GM06990 (cell line): ENCODE data around the gene PLA2G2D.
A peak's percentile ranks its signal among the peaks of the same experiment; 100 is the strongest.
"Not testable (repeated sequence)": the region's sequence is repeated elsewhere in the genome, so short reads cannot be mapped to it uniquely, and the experiment has no call there.

ENCODE experiments used
- DNase-seq: peaks from one replicate; pipeline ENCODE4 v3.0.0-alpha.2; 2011; ENCODE audit not compliant: insufficient read length; ENCODE audit errors: extremely low read depth
- H3K27me3 ChIP-seq: replicated peaks from 2 replicates; pipeline ENCODE4 v1.6.0; 2011; ENCODE audit warnings: low read length; ENCODE audit not compliant: control insufficient read depth, insufficient read depth
- H3K36me3 ChIP-seq: 2 replicates; pipeline ENCODE4 v1.5.1; 2011; ENCODE audit warnings: low read length; ENCODE audit not compliant: control insufficient read depth, insufficient read depth
- H3K4me3 ChIP-seq: replicated peaks from 2 replicates; pipeline ENCODE4 v1.5.1; 2011; ENCODE audit warnings: low read depth, mild to moderate bottlenecking, control low read depth, low read length
- TF ChIP-seq, protein P1 (sequence below): IDR thresholded peaks from 2 replicates; pipeline ENCODE4 v1.5.1; 2011; ENCODE audit warnings: low read length, control low read depth, mild to moderate bottlenecking, inconsistent platforms; ENCODE audit not compliant: insufficient read depth, poor library complexity, severe bottlenecking

Gene PLA2G2D

DNA sequence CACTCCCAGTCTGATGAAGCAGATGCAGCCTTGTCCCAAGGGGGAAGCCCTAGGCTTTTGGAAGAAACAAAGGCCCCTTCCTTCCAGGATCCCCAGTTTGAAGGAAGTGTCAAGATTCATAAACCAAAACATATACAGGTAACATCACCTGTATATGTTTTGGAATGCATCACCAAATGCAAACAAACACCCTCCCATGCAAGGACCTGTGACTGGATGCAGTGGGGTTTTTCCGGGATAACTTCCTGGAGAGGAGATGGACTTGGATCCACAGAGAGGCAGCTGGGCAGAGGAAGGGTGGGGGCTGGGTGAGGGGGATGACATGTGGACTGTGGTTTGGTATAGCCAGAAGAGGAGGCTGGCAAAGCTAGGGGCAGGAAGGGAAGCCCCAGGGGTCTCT is 18.3 kb upstream of the PLA2G2D start:
- no peak overlapping the region for H3K4me3 ChIP-seq
- H3K36me3 ChIP-seq, result no peaks in the 10 kb centered on the region
- TF ChIP-seq, protein P1, sequence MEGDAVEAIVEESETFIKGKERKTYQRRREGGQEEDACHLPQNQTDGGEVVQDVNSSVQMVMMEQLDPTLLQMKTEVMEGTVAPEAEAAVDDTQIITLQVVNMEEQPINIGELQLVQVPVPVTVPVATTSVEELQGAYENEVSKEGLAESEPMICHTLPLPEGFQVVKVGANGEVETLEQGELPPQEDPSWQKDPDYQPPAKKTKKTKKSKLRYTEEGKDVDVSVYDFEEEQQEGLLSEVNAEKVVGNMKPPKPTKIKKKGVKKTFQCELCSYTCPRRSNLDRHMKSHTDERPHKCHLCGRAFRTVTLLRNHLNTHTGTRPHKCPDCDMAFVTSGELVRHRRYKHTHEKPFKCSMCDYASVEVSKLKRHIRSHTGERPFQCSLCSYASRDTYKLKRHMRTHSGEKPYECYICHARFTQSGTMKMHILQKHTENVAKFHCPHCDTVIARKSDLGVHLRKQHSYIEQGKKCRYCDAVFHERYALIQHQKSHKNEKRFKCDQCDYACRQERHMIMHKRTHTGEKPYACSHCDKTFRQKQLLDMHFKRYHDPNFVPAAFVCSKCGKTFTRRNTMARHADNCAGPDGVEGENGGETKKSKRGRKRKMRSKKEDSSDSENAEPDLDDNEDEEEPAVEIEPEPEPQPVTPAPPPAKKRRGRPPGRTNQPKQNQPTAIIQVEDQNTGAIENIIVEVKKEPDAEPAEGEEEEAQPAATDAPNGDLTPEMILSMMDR, result no peak

DNA sequence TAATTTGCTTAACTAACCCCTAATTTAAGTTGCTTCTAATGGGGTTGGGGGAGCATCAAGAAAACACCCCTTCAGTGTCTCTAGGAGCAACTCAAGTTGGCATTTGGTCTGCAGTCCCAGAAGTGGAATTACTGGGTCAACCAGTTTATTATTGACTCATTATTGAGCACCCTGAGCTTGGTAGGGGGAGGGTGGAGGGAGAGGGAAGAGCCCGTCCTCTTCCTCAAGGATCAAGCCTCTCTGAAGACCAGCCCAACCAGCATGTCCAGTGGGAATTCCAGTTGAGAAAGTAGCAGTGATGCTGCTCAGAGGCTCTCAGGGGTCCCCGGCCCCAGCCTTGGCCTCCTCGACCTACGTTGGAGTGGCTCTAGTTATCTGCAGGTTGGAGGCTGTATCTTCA is 17.7 kb upstream of the PLA2G2D start:
- Histone ChIP-seq H3K36me3 (no peaks in the 10 kb centered on the region), H3K27me3 (no peaks in the 10 kb centered on the region; the same call in 1 of the 2 replicates), H3K4me3 (no peak overlapping the region)
- TF ChIP-seq, protein P1, result no peak
- DNase-seq, result no peak

More for the DNA sequence above, 18.3 kb upstream of the PLA2G2D start:
- DNase-seq, result no peak
- no peaks in the 10 kb centered on the region; the same call in 1 of the 2 replicates for H3K27me3 ChIP-seq

DNA sequence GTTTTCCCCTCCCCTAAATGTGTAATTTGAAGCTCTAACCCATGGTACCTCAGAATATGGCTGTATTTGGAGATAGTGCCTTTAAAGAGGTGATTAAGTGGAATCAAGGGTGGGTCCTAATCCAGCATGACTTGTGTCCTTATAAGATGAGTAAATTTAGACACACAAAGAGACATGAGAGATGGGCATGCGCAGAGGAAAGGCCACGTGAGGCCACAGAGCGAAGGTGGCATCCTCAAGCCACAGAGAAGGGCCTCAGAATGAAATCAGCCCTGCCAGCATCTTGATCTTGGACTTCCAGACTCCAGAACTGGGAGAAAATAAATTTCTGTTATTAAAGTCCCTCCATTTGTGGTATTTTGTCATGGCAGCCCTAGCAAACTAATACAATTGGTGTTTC is 16.9 kb upstream of the PLA2G2D start:
- no peak overlapping the region for H3K4me3 ChIP-seq
- H3K27me3 ChIP-seq, result no peaks in the 10 kb centered on the region
- DNase-seq, result no peak
- H3K36me3 ChIP-seq, result no peaks in the 10 kb centered on the region
- TF ChIP-seq, protein P1, result no peak

DNA sequence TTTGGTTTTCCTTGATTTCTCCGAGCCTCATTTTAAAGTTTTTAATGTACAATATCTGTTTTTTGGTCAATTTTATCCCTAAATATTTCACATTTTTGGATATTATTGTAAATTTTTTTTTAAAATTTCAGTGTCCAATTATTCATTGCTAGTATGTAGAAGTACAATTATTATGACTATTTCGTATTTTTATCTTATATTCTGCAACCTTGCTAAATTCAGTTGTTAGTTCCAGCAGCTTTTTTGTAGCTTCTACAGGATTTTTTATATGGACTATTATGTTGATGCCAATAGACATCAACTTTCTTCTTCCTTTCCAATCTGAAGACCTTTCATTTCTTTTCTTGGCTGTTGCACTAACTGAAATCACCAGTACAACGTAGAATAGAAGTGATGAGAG is 15.7 kb upstream of the PLA2G2D start:
- H3K36me3 ChIP-seq, result no peaks in the 10 kb centered on the region
- H3K4me3 ChIP-seq, result no peak overlapping the region
- TF ChIP-seq, protein P1, result no peak
- DNase-seq, result no peak
- H3K27me3 ChIP-seq, result no peaks in the 10 kb centered on the region

DNA sequence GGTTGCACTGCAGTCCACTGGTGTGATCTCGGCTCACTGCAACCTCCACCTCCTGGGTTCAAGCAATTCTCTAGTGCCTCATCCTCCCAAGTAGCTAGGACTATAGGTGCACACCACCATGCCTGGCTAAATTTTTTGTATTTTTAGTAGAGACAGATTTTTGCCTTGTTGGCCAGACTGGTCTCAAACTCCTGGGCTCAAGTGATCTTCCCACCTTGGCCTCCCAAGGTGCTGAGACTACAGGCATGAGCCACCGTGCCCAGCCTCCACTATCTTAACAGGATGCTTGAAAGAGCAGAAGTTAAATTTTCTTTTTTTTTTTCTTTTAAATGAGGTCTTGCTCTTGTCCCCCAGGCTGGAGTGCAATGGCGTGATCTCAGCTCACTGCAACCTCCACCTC is 11.2 kb upstream of the PLA2G2D start:
- H3K27me3 ChIP-seq, H3K4me3 ChIP-seq, H3K36me3 ChIP-seq, DNase-seq: not testable (repeated sequence)

DNA sequence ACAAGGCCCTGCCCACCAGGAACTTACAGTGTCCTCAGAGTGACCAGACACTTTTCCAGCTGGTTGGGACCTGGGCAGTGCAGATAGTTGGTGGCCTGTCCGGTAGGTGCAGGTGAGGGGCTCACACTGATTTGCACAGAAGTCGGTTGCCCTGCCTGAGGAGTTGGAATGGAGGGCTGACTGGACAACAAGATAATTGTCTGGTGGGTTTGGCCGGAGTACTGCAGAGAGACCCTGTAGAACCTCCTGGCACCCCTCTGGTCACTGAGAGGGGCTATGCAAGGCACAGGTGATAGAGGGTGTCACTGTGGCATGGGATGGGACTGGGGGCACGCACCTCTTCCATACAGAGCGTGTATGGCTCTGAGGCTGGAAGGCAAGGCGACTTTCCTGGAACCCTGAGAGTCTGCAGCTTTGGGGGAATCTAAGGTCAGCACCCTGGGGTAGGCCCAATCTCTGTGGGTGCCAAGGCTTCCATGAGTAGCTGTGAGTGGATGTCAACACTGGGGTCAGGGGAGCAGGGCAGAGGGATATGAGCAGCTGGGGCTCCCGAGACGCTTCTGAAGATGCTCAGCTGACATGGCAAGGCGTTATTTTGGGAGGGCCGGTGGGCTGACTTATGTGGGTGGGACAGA is 7.6 kb upstream of the PLA2G2D start:
- Histone ChIP-seq H3K27me3 (no peaks in the 10 kb centered on the region), H3K36me3 (no peaks in the 10 kb centered on the region), H3K4me3 (no peak overlapping the region)
- DNase-seq, result peak; percentile 42
- TF ChIP-seq, protein P1, result no peak
